Lower lobe of right lung (tissue), 2 donors: ENCODE measurements around the gene BCAT1. TPM values are rescaled to one million over a fixed set of nuclear protein-coding genes. Genes with fewer than 3 reads are reported as not detected.

Experiments used
- ATAC-seq, 2 donors: fragments of 200-7000 bp; cut with Tn5 transposase; one replicate each; pipeline ENCODE4 v1.9.1; 2020 to 2022; ENCODE audit warnings: mild to moderate bottlenecking in 2 of 2, moderate library complexity in 2 of 2
- DNase-seq: peaks from one replicate; pipeline ENCODE4 v3.0.0-alpha.2; 2020
- H3K27ac ChIP-seq: fragments of 200-600 bp; one replicate; pipeline ENCODE4 v1.8.0; 2022
- H3K27me3 ChIP-seq: fragments of 200-600 bp; one replicate; pipeline ENCODE4 v1.8.0; 2022; ENCODE audit warnings: low read depth
- H3K36me3 ChIP-seq: fragments of 200-600 bp; one replicate; pipeline ENCODE4 v1.8.0; 2022; ENCODE audit warnings: mild to moderate bottlenecking
- H3K4me1 ChIP-seq: fragments of 200-600 bp; one replicate; pipeline ENCODE4 v1.8.0; 2022
- H3K4me3 ChIP-seq: fragments of 200-600 bp; one replicate; pipeline ENCODE4 v1.8.0; 2022; ENCODE audit warnings: mild to moderate bottlenecking
- H3K9me3 ChIP-seq: fragments of 200-600 bp; one replicate; pipeline ENCODE4 v1.8.0; 2022
- CTCF ChIP-seq: fragments of 200-600 bp; IDR thresholded peaks from one replicate; pipeline ENCODE4 v1.8.0; 2022; ENCODE audit warnings: antibody characterized with exemption, mild to moderate bottlenecking
- intact Hi-C: fragments of 100-400 bp; cut with DNase I; formaldehyde crosslinking; loops from one replicate; pipeline ENCODE4 v1.11.0; 2022
- total RNA-seq: library from RNA; stranded (reverse); fragmentation: NEBNext Ultra II Directional; extraction: Animal tissue kit (Norgen Biotek cat#: 25700); gene quantifications from one replicate; pipeline ENCODE4 v1.2.1, GENCODE V29; 2021
- donor health status: DM: no; HTN: yes; CAD: no; lungs with severe emphysema.

BCAT1 gene
- total RNA-seq, 1 donor from 2014 or later: 50.6 TPM

- H3K4me1 ChIP-seq: peaks cover 46% of the 10 kb centered on the region
- intact Hi-C loops: no loop called here
- H3K27me3 ChIP-seq: no peaks in the 10 kb centered on the region
- DNase-seq (no peak), ATAC-seq (no peak)
- TF ChIP-seq CTCF: no peak
- H3K9me3 ChIP-seq: no peaks in the 10 kb centered on the region
- no peak overlapping the region for H3K4me3 ChIP-seq
- H3K27ac ChIP-seq: no peak overlapping the region
- H3K36me3 ChIP-seq: no peaks in the 10 kb centered on the region
Observed at GRCh38 chr12:24898185-24898584, 50.7 kb downstream of the BCAT1 start.

- H3K27ac ChIP-seq: no peak overlapping the region
- H3K4me3 ChIP-seq: no peak overlapping the region
- no peak for TF ChIP-seq CTCF
- no peak for ATAC-seq
- no peaks in the 10 kb centered on the region for H3K27me3 ChIP-seq
- intact Hi-C loops: no loop called here
- peaks cover 28% of the 10 kb centered on the region for H3K4me1 ChIP-seq
- no peak for DNase-seq
- no peaks in the 10 kb centered on the region for H3K9me3 ChIP-seq
- no peaks in the 10 kb centered on the region for H3K36me3 ChIP-seq
Observed at GRCh38 chr12:24896171-24896570, 52.7 kb downstream of the BCAT1 start.

GRCh38 chr12:24895612-24896011 is 53.3 kb downstream of the BCAT1 start:
- Histone ChIP-seq H3K27me3 (no peaks in the 10 kb centered on the region), H3K4me3 (no peak overlapping the region), H3K36me3 (no peaks in the 10 kb centered on the region), H3K4me1 (peaks cover 22% of the 10 kb centered on the region), H3K9me3 (no peaks in the 10 kb centered on the region), H3K27ac (no peak overlapping the region)
- intact Hi-C loops: no loop called here
- no peak for TF ChIP-seq CTCF
- no peak for ATAC-seq
- no peak for DNase-seq

GRCh38 chr12:24894879-24895278 is 54.0 kb downstream of the BCAT1 start:
- Histone ChIP-seq H3K27me3 (no peaks in the 10 kb centered on the region), H3K4me3 (no peak overlapping the region), H3K36me3 (no peaks in the 10 kb centered on the region), H3K9me3 (no peaks in the 10 kb centered on the region), H3K4me1 (peaks cover 18% of the 10 kb centered on the region), H3K27ac (no peak overlapping the region)
- no peak for ATAC-seq
- no peak for TF ChIP-seq CTCF
- intact Hi-C loops: no loop called here
- DNase-seq: no peak

- ATAC-seq (no peak), DNase-seq (no peak)
- H3K36me3 ChIP-seq: no peaks in the 10 kb centered on the region
- intact Hi-C loops: no loop called here
- TF ChIP-seq CTCF: no peak
- H3K4me3 ChIP-seq: no peak overlapping the region
- peaks cover 5% of the 10 kb centered on the region for H3K4me1 ChIP-seq
- no peaks in the 10 kb centered on the region for H3K9me3 ChIP-seq
- H3K27me3 ChIP-seq: no peaks in the 10 kb centered on the region
- H3K27ac ChIP-seq: no peak overlapping the region
Observed at GRCh38 chr12:24890048-24890803, 58.7 kb downstream of the BCAT1 start.
